Hepatocyte (in vitro differentiated cells): ENCODE results near the gene ZNF587B.

Experiments used
- EZH2 ChIP-seq: fragments of 200-600 bp; sonication (generic); IDR thresholded peaks from 2 replicates; pipeline ENCODE4 v1.6.1; 2016; ENCODE audit warnings: antibody characterized with exemption, mild to moderate bottlenecking, borderline replicate concordance
- EZH2phosphoT487 ChIP-seq: fragments of 200-600 bp; sonication (generic); IDR thresholded peaks from one replicate; pipeline ENCODE4 v1.6.1; 2018; ENCODE audit warnings: antibody characterized with exemption, mild to moderate bottlenecking, low read depth, moderate library complexity; ENCODE audit not compliant: unreplicated experiment, severe bottlenecking
- TF ChIP-seq, protein P1 (sequence below): fragments of 200-600 bp; sonication (generic); IDR thresholded peaks from 2 replicates; pipeline ENCODE4 v1.5.1; 2016; ENCODE audit warnings: antibody characterized with exemption, mild to moderate bottlenecking; ENCODE audit not compliant: poor library complexity

DNA sequence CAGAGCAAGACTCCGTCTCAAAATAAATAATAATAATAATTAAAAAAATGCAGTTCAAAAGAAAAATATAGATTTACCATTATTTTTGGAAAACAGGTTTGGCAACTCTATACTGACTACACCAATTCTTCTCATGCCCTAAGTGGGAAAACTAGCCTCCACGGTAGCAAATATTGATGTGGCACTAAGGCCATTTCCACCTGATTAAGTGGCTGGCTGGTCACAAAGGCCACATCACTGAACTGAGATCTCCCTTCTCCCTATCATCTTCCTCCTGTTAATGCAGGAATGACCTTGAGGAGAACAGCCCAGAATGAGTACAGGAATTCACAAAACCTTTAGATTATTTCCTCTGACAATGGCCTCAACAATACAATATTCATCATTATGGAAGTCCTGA is 40.1 kb downstream of the ZNF587B start:
- TF ChIP-seq EZH2 = no peak
- TF ChIP-seq, protein P1, sequence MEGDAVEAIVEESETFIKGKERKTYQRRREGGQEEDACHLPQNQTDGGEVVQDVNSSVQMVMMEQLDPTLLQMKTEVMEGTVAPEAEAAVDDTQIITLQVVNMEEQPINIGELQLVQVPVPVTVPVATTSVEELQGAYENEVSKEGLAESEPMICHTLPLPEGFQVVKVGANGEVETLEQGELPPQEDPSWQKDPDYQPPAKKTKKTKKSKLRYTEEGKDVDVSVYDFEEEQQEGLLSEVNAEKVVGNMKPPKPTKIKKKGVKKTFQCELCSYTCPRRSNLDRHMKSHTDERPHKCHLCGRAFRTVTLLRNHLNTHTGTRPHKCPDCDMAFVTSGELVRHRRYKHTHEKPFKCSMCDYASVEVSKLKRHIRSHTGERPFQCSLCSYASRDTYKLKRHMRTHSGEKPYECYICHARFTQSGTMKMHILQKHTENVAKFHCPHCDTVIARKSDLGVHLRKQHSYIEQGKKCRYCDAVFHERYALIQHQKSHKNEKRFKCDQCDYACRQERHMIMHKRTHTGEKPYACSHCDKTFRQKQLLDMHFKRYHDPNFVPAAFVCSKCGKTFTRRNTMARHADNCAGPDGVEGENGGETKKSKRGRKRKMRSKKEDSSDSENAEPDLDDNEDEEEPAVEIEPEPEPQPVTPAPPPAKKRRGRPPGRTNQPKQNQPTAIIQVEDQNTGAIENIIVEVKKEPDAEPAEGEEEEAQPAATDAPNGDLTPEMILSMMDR = no peak
- TF ChIP-seq EZH2phosphoT487 = no peak
